Upper lobe of left lung (tissue), 4 donors: ENCODE results near the gene CFC1.
"Not testable (repeated sequence)": the region's sequence is repeated elsewhere in the genome, so short reads cannot be mapped to it uniquely, and the experiment has no call there.

Source experiments
- EP300 ChIP-seq, 4 donors: sonication (generic); formaldehyde crosslinking; IDR thresholded peaks; one replicate each; pipeline ENCODE4 v1.5.1; 2017; ENCODE audit warnings: antibody characterized with exemption in 4 of 4, control low read depth in 2 of 4
- POLR2A ChIP-seq, 4 donors: fragments of 450-650 bp; IDR thresholded peaks; one replicate each; pipeline ENCODE4 v1.5.1; 2016 to 2017; ENCODE audit warnings: antibody characterized with exemption in 4 of 4, mild to moderate bottlenecking in 2 of 4
- POLR2AphosphoS5 ChIP-seq, 2 donors: sonication (generic); formaldehyde crosslinking; IDR thresholded peaks; one replicate each; pipeline ENCODE4 v1.5.1; 2017; ENCODE audit warnings: antibody characterized with exemption in 2 of 2
- TF ChIP-seq, protein P1 (sequence below), 6 experiments: fragments of 450-650 bp in 4 of 6; fragments of 200-600 bp in 2 of 6; sonication (generic) in 2 of 6; IDR thresholded peaks; one replicate each; pipeline ENCODE4 v1.5.1; 2016 to 2019; ENCODE audit warnings: antibody characterized with exemption in 6 of 6

DNA sequence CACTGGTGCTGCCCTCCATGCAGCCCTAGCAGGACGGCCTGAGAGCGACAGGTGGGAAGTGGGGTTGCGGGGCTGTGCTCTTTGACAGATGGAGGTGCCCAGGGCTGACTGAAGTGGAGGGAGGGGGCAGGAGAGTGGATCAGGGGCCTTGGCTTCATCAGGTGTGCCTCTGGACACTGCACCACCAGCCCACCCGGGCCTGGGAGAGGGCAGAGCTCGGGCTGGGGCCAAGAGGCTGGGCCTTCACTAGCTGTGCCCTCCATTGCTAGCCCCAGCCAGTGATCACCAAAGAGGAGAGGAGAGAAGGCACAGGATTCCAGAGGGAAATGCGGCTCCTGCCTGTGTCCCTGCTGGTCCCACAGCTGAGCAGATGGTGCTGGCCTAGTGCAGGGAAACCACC lies 2.6 kb downstream of the CFC1 start:
- TF ChIP-seq, protein P1, sequence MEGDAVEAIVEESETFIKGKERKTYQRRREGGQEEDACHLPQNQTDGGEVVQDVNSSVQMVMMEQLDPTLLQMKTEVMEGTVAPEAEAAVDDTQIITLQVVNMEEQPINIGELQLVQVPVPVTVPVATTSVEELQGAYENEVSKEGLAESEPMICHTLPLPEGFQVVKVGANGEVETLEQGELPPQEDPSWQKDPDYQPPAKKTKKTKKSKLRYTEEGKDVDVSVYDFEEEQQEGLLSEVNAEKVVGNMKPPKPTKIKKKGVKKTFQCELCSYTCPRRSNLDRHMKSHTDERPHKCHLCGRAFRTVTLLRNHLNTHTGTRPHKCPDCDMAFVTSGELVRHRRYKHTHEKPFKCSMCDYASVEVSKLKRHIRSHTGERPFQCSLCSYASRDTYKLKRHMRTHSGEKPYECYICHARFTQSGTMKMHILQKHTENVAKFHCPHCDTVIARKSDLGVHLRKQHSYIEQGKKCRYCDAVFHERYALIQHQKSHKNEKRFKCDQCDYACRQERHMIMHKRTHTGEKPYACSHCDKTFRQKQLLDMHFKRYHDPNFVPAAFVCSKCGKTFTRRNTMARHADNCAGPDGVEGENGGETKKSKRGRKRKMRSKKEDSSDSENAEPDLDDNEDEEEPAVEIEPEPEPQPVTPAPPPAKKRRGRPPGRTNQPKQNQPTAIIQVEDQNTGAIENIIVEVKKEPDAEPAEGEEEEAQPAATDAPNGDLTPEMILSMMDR (IDR thresholded peaks at IDR 0.05): not testable (repeated sequence)
- not testable (repeated sequence) for TF ChIP-seq EP300, POLR2A, POLR2AphosphoS5 (IDR thresholded peaks at IDR 0.05)
